A549 (cell line): ENCODE results near the gene KIAA0930. TPM values are rescaled to one million over a fixed set of nuclear protein-coding genes. Genes with fewer than 3 reads are reported as not detected.
A peak's percentile ranks its signal among the peaks of the same experiment; 100 is the strongest.

Experiments used
- ATAC-seq, 2 experiments: fragments of 200-7000 bp in 1 of 2; fragments of >200 bp in 1 of 2; cut with Nextera tagmentation in 1 of 2; cut with Tn5 transposase in 1 of 2; 3 replicates each; pipeline versions ENCODE4 v1.8.0 to v1.9.1; 2018 to 2020; ENCODE audit warnings: mild to moderate bottlenecking in 1 of 2, moderate library complexity in 1 of 2
- CTCF ChIA-PET: fragments of 300-600 bp; sonication (Branson Sonifier 250); formaldehyde crosslinking; extraction: SDS; loops from one replicate; lab custom pipeline; 2021; ENCODE audit warnings: antibody characterized with exemption, inconsistent platforms; lab: Yijun Ruan, JAX
- POLR2A ChIA-PET: fragments of 350-600 bp; formaldehyde crosslinking; extraction: SDS; loops from one replicate; lab custom pipeline; 2021; ENCODE audit warnings: antibody characterized with exemption, inconsistent platforms; lab: Yijun Ruan, JAX
- DNase-seq, 2 experiments: peaks; one replicate each; pipeline versions ENCODE4 v3.0.0 to v3.0.0-alpha.2; 2011 to 2016; ENCODE audit warnings: low read depth in 1 of 2, low spot score in 1 of 2
- FAIRE-seq: peaks from 2 replicates; lab custom pipeline; 2011; peaks lifted over from hg19 to GRCh38; lab: Jason Lieb, UNC
- H3K27ac ChIP-seq, 2 experiments: fragments of >200 bp; sonication (Bioruptor Twin); formaldehyde crosslinking; 3 replicates each; pipeline ENCODE4 v1.5.1; 2016 to 2017
- H3K4me1 ChIP-seq: fragments of >200 bp; sonication (Bioruptor Twin); formaldehyde crosslinking; 3 replicates; pipeline ENCODE4 v1.6.1; 2016
- H3K4me2 ChIP-seq: fragments of >200 bp; sonication (Bioruptor Twin); formaldehyde crosslinking; 3 replicates; pipeline ENCODE4 v1.6.1; 2016
- H3K4me3 ChIP-seq: fragments of >200 bp; sonication (Bioruptor Twin); formaldehyde crosslinking; 3 replicates; pipeline ENCODE4 v1.5.1; 2016
- H3K9me3 ChIP-seq: fragments of >200 bp; sonication (Bioruptor Twin); formaldehyde crosslinking; 3 replicates; pipeline ENCODE4 v1.6.1; 2016
- CBX8 ChIP-seq: fragments of 200-600 bp; sonication (generic); IDR thresholded peaks from 2 replicates; pipeline ENCODE4 v1.6.1; 2016
- CEBPB ChIP-seq, 2 experiments: fragments of >200 bp in 1 of 2; sonication (Bioruptor Twin) in 1 of 2; formaldehyde crosslinking in 1 of 2; IDR thresholded peaks; 2 replicates each; pipeline ENCODE4 v1.6.1; 2012 to 2016
- EHF ChIP-seq: fragments of 250-450 bp; sonication (Bioruptor Pico); IDR thresholded peaks from 2 replicates; pipeline ENCODE4 v1.5.0; 2020; ENCODE audit warnings: mild to moderate bottlenecking
- EHMT2 ChIP-seq: fragments of 200-600 bp; sonication (generic); IDR thresholded peaks from 2 replicates; pipeline ENCODE4 v1.6.1; 2016; ENCODE audit warnings: antibody characterized with exemption, low read depth, mild to moderate bottlenecking, moderate library complexity
- EP300 ChIP-seq, 2 experiments: fragments of >200 bp; sonication (Bioruptor Twin); formaldehyde crosslinking; IDR thresholded peaks; 2 replicates in 1 of 2; 3 replicates in 1 of 2; pipeline ENCODE4 v1.6.1; 2016 to 2017
- ESRRA ChIP-seq: fragments of 150-350 bp; IDR thresholded peaks from 2 replicates; pipeline ENCODE4 v1.6.1; 2014; ENCODE audit warnings: mild to moderate bottlenecking, low read length, borderline replicate concordance
- FOSL2 ChIP-seq, 2 experiments: fragments of 450-650 bp in 1 of 2; fragments of >200 bp in 1 of 2; sonication (Bioruptor Twin) in 1 of 2; formaldehyde crosslinking; IDR thresholded peaks; 2 replicates each; pipeline versions ENCODE4 v1.5.0 to v1.6.1; 2016 to 2020; ENCODE audit warnings: mild to moderate bottlenecking in 1 of 2, moderate library complexity in 1 of 2
- HDAC2 ChIP-seq: fragments of 200-600 bp; sonication (generic); IDR thresholded peaks from 2 replicates; pipeline ENCODE4 v1.6.1; 2016
- HEYL ChIP-seq: fragments of 250-450 bp; sonication (Bioruptor Pico); IDR thresholded peaks from 2 replicates; pipeline ENCODE4 v1.8.0; 2021; ENCODE audit warnings: mild to moderate bottlenecking, moderate library complexity
- HOXB13 ChIP-seq: fragments of 250-450 bp; sonication (Bioruptor Pico); IDR thresholded peaks from 2 replicates; pipeline ENCODE4 v1.5.0; 2020; ENCODE audit warnings: low read depth, mild to moderate bottlenecking, moderate library complexity
- JUNB ChIP-seq: fragments of >200 bp; sonication (Bioruptor Twin); formaldehyde crosslinking; IDR thresholded peaks from 2 replicates; pipeline ENCODE4 v1.6.1; 2016
- MAFK ChIP-seq: fragments of 450-650 bp; IDR thresholded peaks from 2 replicates; pipeline ENCODE4 v1.6.1; 2014; ENCODE audit not compliant: partially characterized antibody
- MAZ ChIP-seq: fragments of 150-350 bp; IDR thresholded peaks from 2 replicates; pipeline ENCODE4 v1.6.1; 2014; ENCODE audit warnings: antibody characterized with exemption, low read depth, low read length, borderline replicate concordance
- NR3C1 ChIP-seq: fragments of >200 bp; sonication (Bioruptor Twin); formaldehyde crosslinking; IDR thresholded peaks from 3 replicates; pipeline ENCODE4 v1.6.1; 2017
- PHF8 ChIP-seq: fragments of 200-600 bp; sonication (generic); IDR thresholded peaks from 2 replicates; pipeline ENCODE4 v1.6.1; 2016; ENCODE audit warnings: low read depth, mild to moderate bottlenecking, antibody characterized with exemption, moderate library complexity, borderline replicate concordance
- RAD21 ChIP-seq, 2 experiments: fragments of >200 bp in 1 of 2; sonication (Bioruptor Twin) in 1 of 2; formaldehyde crosslinking in 1 of 2; IDR thresholded peaks in 1 of 2; conservative IDR thresholded peaks in 1 of 2; 2 replicates in 1 of 2; 3 replicates in 1 of 2; pipeline ENCODE4 v1.6.1; 2012 to 2018; ENCODE audit warnings: inconsistent platforms in 1 of 2
- RARB ChIP-seq: fragments of 250-450 bp; sonication (Bioruptor Pico); IDR thresholded peaks from 2 replicates; pipeline ENCODE4 v1.8.0; 2021; ENCODE audit warnings: mild to moderate bottlenecking, moderate library complexity
- RCOR1 ChIP-seq: fragments of 150-350 bp; IDR thresholded peaks from 2 replicates; pipeline ENCODE4 v1.6.1; 2014; ENCODE audit warnings: antibody characterized with exemption, low read length, low read depth
- SREBF2 ChIP-seq: fragments of 450-650 bp; IDR thresholded peaks from 2 replicates; pipeline ENCODE4 v1.6.1; 2014; ENCODE audit warnings: mild to moderate bottlenecking, moderate library complexity
- TP53 ChIP-seq: fragments of 250-450 bp; sonication (Bioruptor Pico); IDR thresholded peaks from 2 replicates; pipeline ENCODE4 v1.5.0; 2021; ENCODE audit warnings: mild to moderate bottlenecking, moderate library complexity
- WGBS: methylation state at CpG from one replicate; pipeline ENCODE4 v1.1.6; 2017; ENCODE audit errors: missing lambda C conversion rate; 5-methylcytosine and 5-hydroxymethylcytosine counted together
- polyA plus RNA-seq, 4 experiments: library from polyadenylated mRNA; depleted of rRNA in 3 of 4; stranded (reverse); fragments of >200 nt; fragmentation: RNase III in 1 of 4; extraction: RNeasy Plus Mini Kit Qiagen cat#74134 plus additional on column Dnase treatment in 1 of 4; gene quantifications; 2 replicates in 3 of 4; 3 replicates in 1 of 4; pipeline ENCODE4 v1.2.3, GENCODE V29; 2011 to 2017
- TF ChIP-seq, protein P1 (sequence below): fragments of 250-450 bp; sonication (Bioruptor Pico); IDR thresholded peaks from 2 replicates; pipeline ENCODE4 v1.5.0; 2020; ENCODE audit warnings: low read depth, mild to moderate bottlenecking, moderate library complexity
- TF ChIP-seq, protein P2 (sequence below): IDR thresholded peaks from 2 replicates; pipeline ENCODE4 v1.6.1; 2012; ENCODE audit warnings: low read depth, borderline replicate concordance
- TF ChIP-seq, protein P3 (sequence below): fragments of >200 bp; sonication (Bioruptor Twin); formaldehyde crosslinking; IDR thresholded peaks from 3 replicates; pipeline ENCODE4 v1.5.1; 2016

Gene KIAA0930
- polyA plus RNA-seq, 2 of the 4 experiments (the other 2 are of a cell fraction): 47.7 to 60.0 TPM

- no peaks in the 10 kb centered on the region for H3K9me3 ChIP-seq
- H3K4me3 ChIP-seq: no peak overlapping the region
- H3K27ac ChIP-seq: no peak overlapping the region
- no peak for DNase-seq
- H3K4me2 ChIP-seq: no peak overlapping the region
- WGBS: 92% methylated on average over 2 of the region's 2 CpGs
- H3K4me1 ChIP-seq: no peaks in the 10 kb centered on the region
- CTCF ChIA-PET: interaction anchor here (0.8 to 1.3 kb wide), 2 partner anchors 9 to 24 kb away, joined by 3 to 4 read pairs; no protein-coding TSS in a partner anchor
- no peak for ATAC-seq
- TF ChIP-seq RCOR1 (no peak), EP300 (IDR thresholded peaks at IDR 0.05) (no peak), RAD21 (conservative IDR thresholded peaks at IDR 0.05 in 1 of 2, IDR thresholded peaks at IDR 0.05 in 1 of 2) (no peak), CBX8 (no peak), NR3C1 (no peak), HEYL (CRISPR knock-in tag) (no peak), PHF8 (no peak), TP53 (CRISPR knock-in tag) (no peak), MAFK (no peak)
- TF ChIP-seq, protein P1, sequence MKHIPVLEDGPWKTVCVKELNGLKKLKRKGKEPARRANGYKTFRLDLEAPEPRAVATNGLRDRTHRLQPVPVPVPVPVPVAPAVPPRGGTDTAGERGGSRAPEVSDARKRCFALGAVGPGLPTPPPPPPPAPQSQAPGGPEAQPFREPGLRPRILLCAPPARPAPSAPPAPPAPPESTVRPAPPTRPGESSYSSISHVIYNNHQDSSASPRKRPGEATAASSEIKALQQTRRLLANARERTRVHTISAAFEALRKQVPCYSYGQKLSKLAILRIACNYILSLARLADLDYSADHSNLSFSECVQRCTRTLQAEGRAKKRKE (CRISPR knock-in tag): no peak
- TF ChIP-seq, all 56 proteins: peak for 0
- FAIRE-seq: no peak
- POLR2A ChIA-PET: no interaction called here
These were observed 58.9 kb downstream of the KIAA0930 start for GRCh38 chr22:45181766-45182165.

DNA sequence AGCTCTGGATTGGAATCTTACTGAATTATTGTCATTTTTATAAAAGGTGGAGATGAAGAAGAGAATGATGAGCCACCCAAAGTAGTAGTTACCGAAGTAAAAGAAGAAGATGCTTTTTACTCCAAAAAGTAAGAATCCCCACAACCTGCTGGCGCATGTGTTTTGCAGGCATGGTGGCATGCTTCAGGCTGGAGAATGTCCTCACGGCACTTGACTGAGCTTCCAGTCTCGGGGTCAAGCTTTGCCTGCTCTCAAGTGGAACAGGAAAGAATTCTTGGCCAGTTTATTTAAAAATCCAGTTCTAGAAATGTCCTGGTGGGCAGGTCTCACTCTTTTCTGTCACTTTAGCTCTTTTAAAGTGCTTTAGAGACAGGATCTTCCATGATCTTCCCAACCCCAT is 59.5 kb downstream of the KIAA0930 start:
- no peak for TF ChIP-seq EHF (CRISPR knock-in tag)
- TF ChIP-seq JUNB: no peak
- no peak for TF ChIP-seq HEYL (CRISPR knock-in tag)
- no peak for TF ChIP-seq NR3C1
- no peak for TF ChIP-seq CBX8
- no peak for TF ChIP-seq RARB (CRISPR knock-in tag)
- no peak for TF ChIP-seq HOXB13 (CRISPR knock-in tag)
- TF ChIP-seq HDAC2: no peak
- no peak for TF ChIP-seq ESRRA
- TF ChIP-seq FOSL2 (IDR thresholded peaks at IDR 0.05): no peak
- no peak for TF ChIP-seq FOSL2 (CRISPR knock-in tag; IDR thresholded peaks at IDR 0.05)
- TF ChIP-seq, protein P2, sequence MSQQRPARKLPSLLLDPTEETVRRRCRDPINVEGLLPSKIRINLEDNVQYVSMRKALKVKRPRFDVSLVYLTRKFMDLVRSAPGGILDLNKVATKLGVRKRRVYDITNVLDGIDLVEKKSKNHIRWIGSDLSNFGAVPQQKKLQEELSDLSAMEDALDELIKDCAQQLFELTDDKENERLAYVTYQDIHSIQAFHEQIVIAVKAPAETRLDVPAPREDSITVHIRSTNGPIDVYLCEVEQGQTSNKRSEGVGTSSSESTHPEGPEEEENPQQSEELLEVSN: no peak
- no peak for TF ChIP-seq PHF8
- TF ChIP-seq MAZ: no peak
- no peak for TF ChIP-seq SREBF2
- no peak for TF ChIP-seq EHMT2
- TF ChIP-seq, all 56 proteins: peak for 0
- Histone ChIP-seq H3K4me3 (no peak overlapping the region), H3K4me1 (no peaks in the 10 kb centered on the region), H3K27ac (no peak overlapping the region), H3K4me2 (no peak overlapping the region), H3K9me3 (no peaks in the 10 kb centered on the region)
- ChIA-PET CTCF (interaction anchor here (0.8 to 1.3 kb wide), 3 partner anchors 9 to 30 kb away, joined by 3 to 4 read pairs (median 3); no protein-coding TSS in a partner anchor), POLR2A (no interaction called here)
- ATAC-seq (no peak), DNase-seq (no peak), FAIRE-seq (no peak)
- 95% methylated on average over 4 of the region's 4 CpGs for WGBS

GRCh38 chr22:45180146-45180679 is 60.5 kb downstream of the KIAA0930 start:
- Histone ChIP-seq H3K4me1 (no peaks in the 10 kb centered on the region), H3K9me3 (no peaks in the 10 kb centered on the region), H3K4me3 (no peak overlapping the region), H3K27ac (no peak overlapping the region), H3K4me2 (no peak overlapping the region)
- TF ChIP-seq CEBPB (IDR thresholded peaks at IDR 0.05): peak; percentile 12 to 21; a peak in 2 of 4 replicates
- TF ChIP-seq, protein P3, sequence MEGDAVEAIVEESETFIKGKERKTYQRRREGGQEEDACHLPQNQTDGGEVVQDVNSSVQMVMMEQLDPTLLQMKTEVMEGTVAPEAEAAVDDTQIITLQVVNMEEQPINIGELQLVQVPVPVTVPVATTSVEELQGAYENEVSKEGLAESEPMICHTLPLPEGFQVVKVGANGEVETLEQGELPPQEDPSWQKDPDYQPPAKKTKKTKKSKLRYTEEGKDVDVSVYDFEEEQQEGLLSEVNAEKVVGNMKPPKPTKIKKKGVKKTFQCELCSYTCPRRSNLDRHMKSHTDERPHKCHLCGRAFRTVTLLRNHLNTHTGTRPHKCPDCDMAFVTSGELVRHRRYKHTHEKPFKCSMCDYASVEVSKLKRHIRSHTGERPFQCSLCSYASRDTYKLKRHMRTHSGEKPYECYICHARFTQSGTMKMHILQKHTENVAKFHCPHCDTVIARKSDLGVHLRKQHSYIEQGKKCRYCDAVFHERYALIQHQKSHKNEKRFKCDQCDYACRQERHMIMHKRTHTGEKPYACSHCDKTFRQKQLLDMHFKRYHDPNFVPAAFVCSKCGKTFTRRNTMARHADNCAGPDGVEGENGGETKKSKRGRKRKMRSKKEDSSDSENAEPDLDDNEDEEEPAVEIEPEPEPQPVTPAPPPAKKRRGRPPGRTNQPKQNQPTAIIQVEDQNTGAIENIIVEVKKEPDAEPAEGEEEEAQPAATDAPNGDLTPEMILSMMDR: no peak
- POLR2A ChIA-PET: no interaction called here
- no peak for DNase-seq
- FAIRE-seq: no peak
- WGBS: 89% methylated on average over 12 of the region's 14 CpGs
- CTCF ChIA-PET: interaction anchor here (1.1 kb wide), 1 partner anchor 31 kb away, joined by 3 read pairs; no protein-coding TSS in a partner anchor
- no peak for ATAC-seq
